ENCODE data around the gene ZNF296. TPM values are rescaled to one million over a fixed set of nuclear protein-coding genes. Genes with fewer than 3 reads are reported as not detected.
A peak's percentile ranks its signal among the peaks of the same experiment; 100 is the strongest.

Gene ZNF296
- total and polyA plus RNA-seq, 2 experiments from 2014 or later, result 13.4 to 16.5 TPM

DNA sequence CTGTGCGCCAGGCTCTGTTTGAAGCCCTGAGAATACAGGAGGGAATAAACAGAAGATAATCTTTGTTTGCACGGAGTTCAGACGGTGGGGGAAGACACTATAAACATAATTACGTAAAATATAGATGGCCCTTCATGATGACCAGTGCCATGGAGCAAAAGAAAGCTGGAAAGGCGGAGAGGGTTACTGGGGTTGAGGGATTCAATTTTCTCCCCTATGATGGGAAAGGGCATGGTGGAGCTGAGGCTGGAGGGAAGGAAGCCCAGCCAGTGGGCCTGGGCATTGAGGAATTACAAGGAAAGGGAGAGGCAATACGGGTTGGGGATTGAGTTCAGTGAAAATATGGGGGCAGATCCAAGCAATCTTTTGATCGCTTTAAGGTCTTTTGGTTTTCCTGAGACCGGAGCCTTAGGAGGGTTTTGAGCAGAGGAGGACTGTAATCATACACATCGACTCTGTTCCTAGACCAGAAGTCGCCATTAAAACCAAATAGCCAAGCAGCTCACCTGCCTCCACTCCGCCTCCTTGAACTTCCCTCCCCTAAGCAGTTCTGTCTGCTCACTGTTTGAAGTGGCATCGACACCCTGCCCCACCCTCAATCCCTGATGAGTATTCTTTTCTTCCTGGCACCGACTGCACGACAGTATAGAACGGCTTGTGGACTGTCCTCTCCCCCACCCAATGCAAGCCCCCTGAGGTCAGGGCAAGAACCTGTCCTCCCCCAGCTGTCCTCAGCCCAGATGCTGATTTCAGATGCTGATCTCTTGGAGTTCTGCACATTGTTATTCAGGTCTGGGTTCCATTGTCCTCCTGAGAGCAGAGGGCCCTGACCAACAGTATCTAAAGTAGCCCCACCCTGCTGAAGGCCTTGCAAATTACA lies 813 bp upstream of the ZNF296 start (continued):
- TF ChIP-seq, protein P1, sequence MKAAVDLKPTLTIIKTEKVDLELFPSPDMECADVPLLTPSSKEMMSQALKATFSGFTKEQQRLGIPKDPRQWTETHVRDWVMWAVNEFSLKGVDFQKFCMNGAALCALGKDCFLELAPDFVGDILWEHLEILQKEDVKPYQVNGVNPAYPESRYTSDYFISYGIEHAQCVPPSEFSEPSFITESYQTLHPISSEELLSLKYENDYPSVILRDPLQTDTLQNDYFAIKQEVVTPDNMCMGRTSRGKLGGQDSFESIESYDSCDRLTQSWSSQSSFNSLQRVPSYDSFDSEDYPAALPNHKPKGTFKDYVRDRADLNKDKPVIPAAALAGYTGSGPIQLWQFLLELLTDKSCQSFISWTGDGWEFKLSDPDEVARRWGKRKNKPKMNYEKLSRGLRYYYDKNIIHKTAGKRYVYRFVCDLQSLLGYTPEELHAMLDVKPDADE (IDR thresholded peaks at IDR 0.05), result no peak
- no peak for TF ChIP-seq STAT1 (IDR thresholded peaks at IDR 0.05; ENCODE audit: unreplicated experiment)
- TF ChIP-seq CTCF (conservative IDR thresholded peaks at IDR 0.05; ENCODE audit: low read depth in 2 of 2), result no peak

GRCh38 chr19:45075301-45076028 lies 813 bp downstream of the ZNF296 start:
- Histone ChIP-seq H3F3A (replicated peaks; ENCODE audit: low read depth) (peaks cover 38% of the 10 kb centered on the region), H3K4me2 (peak overlapping the region; percentile 98), H3K4me1 (ENCODE audit: insufficient read depth) (peaks cover 40% of the 10 kb centered on the region), H3K4me3 (peak overlapping the region; percentile 85), H3K27ac (ENCODE audit: low read depth) (peak overlapping the region; percentile 70; the same call in 1 of the 2 replicates), H4K20me1 (replicated peaks; ENCODE audit: insufficient read depth) (peaks cover 13% of the 10 kb centered on the region), H3K36me3 (ENCODE audit: insufficient read depth) (no peaks in the 10 kb centered on the region), H3K27me3 (ENCODE audit: insufficient read depth) (no peaks in the 10 kb centered on the region), H3K79me2 (replicated peaks; ENCODE audit: insufficient read depth) (peaks cover 43% of the 10 kb centered on the region), H2AFZ (no peak overlapping the region), H3K9me2 (ENCODE audit: insufficient read depth) (no peaks in the 10 kb centered on the region)
- Mint-ChIP-seq H3K27me3 (ENCODE audit: insufficient read depth, low read depth, poor library complexity) (peaks cover 9% of the 10 kb centered on the region), H3K9me3 (no peaks in the 10 kb centered on the region), H3K4me3 (peak overlapping the region; percentile 85), H3K27ac (0 out of 2 replicates have a peak overlapping the region, but pooled peaks have one; percentile 36), H3K36me3 (ENCODE audit: low read depth) (peaks cover 18% of the 10 kb centered on the region), H3K4me1 (peaks cover 28% of the 10 kb centered on the region)
- TF ChIP-seq ZNF331 (CRISPR knock-in tag; IDR thresholded peaks at IDR 0.05; ENCODE audit: low read depth) (no peak), POLR2AphosphoS5 (IDR thresholded peaks at IDR 0.05; ENCODE audit: low read depth) (peak; percentile 52)
- DNase-seq (ENCODE audit: low spot score) (peak; percentile 88), ATAC-seq (peak; percentile 39)

GRCh38 chr19:45074744-45075300 lies 1.5 kb downstream of the ZNF296 start:
- H3K9me2 ChIP-seq (ENCODE audit: insufficient read depth), result no peaks in the 10 kb centered on the region
- peak; percentile 62 for DNase-seq (ENCODE audit: low spot score)
- H3K79me2 ChIP-seq (replicated peaks; ENCODE audit: insufficient read depth), result peaks cover 37% of the 10 kb centered on the region
- H4K20me1 ChIP-seq (replicated peaks; ENCODE audit: insufficient read depth), result peaks cover 13% of the 10 kb centered on the region
- H3K27ac ChIP-seq (ENCODE audit: low read depth), result peak overlapping the region; percentile 70
- peak overlapping the region; percentile 85 for H3K4me3 ChIP-seq
- peaks cover 8% of the 10 kb centered on the region for H3K27me3 Mint-ChIP-seq (ENCODE audit: insufficient read depth, low read depth, poor library complexity)
- H3K9me3 Mint-ChIP-seq, result no peaks in the 10 kb centered on the region
- H3K27ac Mint-ChIP-seq, result 0 out of 2 replicates have a peak overlapping the region, but pooled peaks have one; percentile 19
- 0 out of 2 replicates have a peak, but pooled peaks cover 3% of the 10 kb centered on the region for H3K36me3 ChIP-seq (ENCODE audit: insufficient read depth)
- ATAC-seq, result peak; percentile 1; the same call in 1 of the 3 replicates
- H3K4me1 Mint-ChIP-seq, result peaks cover 28% of the 10 kb centered on the region
- H3K4me2 ChIP-seq, result peak overlapping the region; percentile 98
- peaks cover 34% of the 10 kb centered on the region for H3F3A ChIP-seq (replicated peaks; ENCODE audit: low read depth)
- H2AFZ ChIP-seq, result no peak overlapping the region
- H3K27me3 ChIP-seq (ENCODE audit: insufficient read depth), result no peaks in the 10 kb centered on the region
- H3K4me3 Mint-ChIP-seq, result peak overlapping the region; percentile 85
- H3K36me3 Mint-ChIP-seq (ENCODE audit: low read depth), result peaks cover 24% of the 10 kb centered on the region
- peaks cover 35% of the 10 kb centered on the region for H3K4me1 ChIP-seq (ENCODE audit: insufficient read depth)
- TF ChIP-seq REST (IDR thresholded peaks at IDR 0.05; ENCODE audit: unreplicated experiment) (no peak), ZNF331 (CRISPR knock-in tag; IDR thresholded peaks at IDR 0.05; ENCODE audit: low read depth) (no peak), CREB1 (CRISPR knock-in tag; IDR thresholded peaks at IDR 0.05; ENCODE audit: low read depth) (no peak)

Measured in GM23338 (cell line).